ENCODE measurements around the gene PRXL2B. TPM values are rescaled to one million over a fixed set of nuclear protein-coding genes. Genes with fewer than 3 reads are reported as not detected.

Gene PRXL2B
- total and polyA plus RNA-seq, 10 of the 15 experiments (the other 5 are each of a cell fraction or from before 2014, with no cell fraction given): 0.44 to 5.6 (median 4.0) TPM

DNA sequence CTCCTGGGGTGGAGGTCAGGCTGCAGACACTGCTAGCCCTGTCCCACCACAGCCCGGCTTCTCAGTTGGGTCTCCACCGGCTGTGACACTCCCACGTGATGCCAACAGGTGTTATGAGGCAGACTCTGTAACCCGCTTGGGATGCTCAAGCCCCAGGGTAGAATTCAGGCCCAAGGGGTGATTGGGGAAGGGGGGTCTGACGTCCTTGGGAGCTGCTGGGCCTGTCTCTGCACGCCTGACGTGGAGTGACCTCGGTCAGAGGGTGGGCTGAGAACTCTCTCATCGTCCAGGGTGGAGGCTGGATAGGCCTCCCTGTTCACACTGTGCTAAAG is 48.8 kb upstream of the PRXL2B start:
- SMC1A ChIA-PET (ENCODE audit: uncharacterized antibody, unreplicated experiment): no interaction called here
- RAD21 ChIA-PET (ENCODE audit: unreplicated experiment): no interaction called here
- H3K9me3 ChIP-seq (replicated peaks; ENCODE audit: control insufficient read depth, insufficient read depth, low read length): no peaks in the 10 kb centered on the region
- no peak overlapping the region for H3K27ac ChIP-seq (ENCODE audit: control insufficient read depth, insufficient read depth)
- TF ChIP-seq TCF7 (IDR thresholded peaks at IDR 0.05; ENCODE audit: borderline replicate concordance): no peak
- TF ChIP-seq NRF1 (conservative IDR thresholded peaks at IDR 0.05; ENCODE audit: low read depth, low read length): no peak
- TF ChIP-seq, protein P1, sequence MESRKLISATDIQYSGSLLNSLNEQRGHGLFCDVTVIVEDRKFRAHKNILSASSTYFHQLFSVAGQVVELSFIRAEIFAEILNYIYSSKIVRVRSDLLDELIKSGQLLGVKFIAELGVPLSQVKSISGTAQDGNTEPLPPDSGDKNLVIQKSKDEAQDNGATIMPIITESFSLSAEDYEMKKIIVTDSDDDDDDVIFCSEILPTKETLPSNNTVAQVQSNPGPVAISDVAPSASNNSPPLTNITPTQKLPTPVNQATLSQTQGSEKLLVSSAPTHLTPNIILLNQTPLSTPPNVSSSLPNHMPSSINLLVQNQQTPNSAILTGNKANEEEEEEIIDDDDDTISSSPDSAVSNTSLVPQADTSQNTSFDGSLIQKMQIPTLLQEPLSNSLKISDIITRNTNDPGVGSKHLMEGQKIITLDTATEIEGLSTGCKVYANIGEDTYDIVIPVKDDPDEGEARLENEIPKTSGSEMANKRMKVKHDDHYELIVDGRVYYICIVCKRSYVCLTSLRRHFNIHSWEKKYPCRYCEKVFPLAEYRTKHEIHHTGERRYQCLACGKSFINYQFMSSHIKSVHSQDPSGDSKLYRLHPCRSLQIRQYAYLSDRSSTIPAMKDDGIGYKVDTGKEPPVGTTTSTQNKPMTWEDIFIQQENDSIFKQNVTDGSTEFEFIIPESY (IDR thresholded peaks at IDR 0.05): no peak
- TF ChIP-seq TBL1XR1 (IDR thresholded peaks at IDR 0.05; ENCODE audit: low read depth, low read length): no peak
- TF ChIP-seq SREBF2 (IDR thresholded peaks at IDR 0.05; ENCODE audit: low read length): no peak
- TF ChIP-seq, protein P2, sequence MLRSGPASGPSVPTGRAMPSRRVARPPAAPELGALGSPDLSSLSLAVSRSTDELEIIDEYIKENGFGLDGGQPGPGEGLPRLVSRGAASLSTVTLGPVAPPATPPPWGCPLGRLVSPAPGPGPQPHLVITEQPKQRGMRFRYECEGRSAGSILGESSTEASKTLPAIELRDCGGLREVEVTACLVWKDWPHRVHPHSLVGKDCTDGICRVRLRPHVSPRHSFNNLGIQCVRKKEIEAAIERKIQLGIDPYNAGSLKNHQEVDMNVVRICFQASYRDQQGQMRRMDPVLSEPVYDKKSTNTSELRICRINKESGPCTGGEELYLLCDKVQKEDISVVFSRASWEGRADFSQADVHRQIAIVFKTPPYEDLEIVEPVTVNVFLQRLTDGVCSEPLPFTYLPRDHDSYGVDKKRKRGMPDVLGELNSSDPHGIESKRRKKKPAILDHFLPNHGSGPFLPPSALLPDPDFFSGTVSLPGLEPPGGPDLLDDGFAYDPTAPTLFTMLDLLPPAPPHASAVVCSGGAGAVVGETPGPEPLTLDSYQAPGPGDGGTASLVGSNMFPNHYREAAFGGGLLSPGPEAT (IDR thresholded peaks at IDR 0.05; ENCODE audit: low read depth): no peak
- TF ChIP-seq, protein P3, sequence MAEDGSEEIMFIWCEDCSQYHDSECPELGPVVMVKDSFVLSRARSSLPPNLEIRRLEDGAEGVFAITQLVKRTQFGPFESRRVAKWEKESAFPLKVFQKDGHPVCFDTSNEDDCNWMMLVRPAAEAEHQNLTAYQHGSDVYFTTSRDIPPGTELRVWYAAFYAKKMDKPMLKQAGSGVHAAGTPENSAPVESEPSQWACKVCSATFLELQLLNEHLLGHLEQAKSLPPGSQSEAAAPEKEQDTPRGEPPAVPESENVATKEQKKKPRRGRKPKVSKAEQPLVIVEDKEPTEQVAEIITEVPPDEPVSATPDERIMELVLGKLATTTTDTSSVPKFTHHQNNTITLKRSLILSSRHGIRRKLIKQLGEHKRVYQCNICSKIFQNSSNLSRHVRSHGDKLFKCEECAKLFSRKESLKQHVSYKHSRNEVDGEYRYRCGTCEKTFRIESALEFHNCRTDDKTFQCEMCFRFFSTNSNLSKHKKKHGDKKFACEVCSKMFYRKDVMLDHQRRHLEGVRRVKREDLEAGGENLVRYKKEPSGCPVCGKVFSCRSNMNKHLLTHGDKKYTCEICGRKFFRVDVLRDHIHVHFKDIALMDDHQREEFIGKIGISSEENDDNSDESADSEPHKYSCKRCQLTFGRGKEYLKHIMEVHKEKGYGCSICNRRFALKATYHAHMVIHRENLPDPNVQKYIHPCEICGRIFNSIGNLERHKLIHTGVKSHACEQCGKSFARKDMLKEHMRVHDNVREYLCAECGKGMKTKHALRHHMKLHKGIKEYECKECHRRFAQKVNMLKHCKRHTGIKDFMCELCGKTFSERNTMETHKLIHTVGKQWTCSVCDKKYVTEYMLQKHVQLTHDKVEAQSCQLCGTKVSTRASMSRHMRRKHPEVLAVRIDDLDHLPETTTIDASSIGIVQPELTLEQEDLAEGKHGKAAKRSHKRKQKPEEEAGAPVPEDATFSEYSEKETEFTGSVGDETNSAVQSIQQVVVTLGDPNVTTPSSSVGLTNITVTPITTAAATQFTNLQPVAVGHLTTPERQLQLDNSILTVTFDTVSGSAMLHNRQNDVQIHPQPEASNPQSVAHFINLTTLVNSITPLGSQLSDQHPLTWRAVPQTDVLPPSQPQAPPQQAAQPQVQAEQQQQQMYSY (CRISPR knock-in tag; IDR thresholded peaks at IDR 0.05): no peak
- TF ChIP-seq ASH2L (IDR thresholded peaks at IDR 0.05; ENCODE audit: borderline replicate concordance, low read depth): no peak
- CTCF ChIA-PET: no interaction called here
- H3K4me3 ChIP-seq: no peak overlapping the region
- DNase-seq (ENCODE audit: low read depth, low spot score) (no peak), FAIRE-seq (no peak), ATAC-seq (no peak)
- no peak overlapping the region for H3K4me2 ChIP-seq (ENCODE audit: control insufficient read depth, insufficient read depth)
- peaks cover 7% of the 10 kb centered on the region; the same call in 1 of the 2 replicates for H3K4me1 ChIP-seq (ENCODE audit: control insufficient read depth, insufficient read depth, low read length)
- no peaks in the 10 kb centered on the region for H3K36me3 ChIP-seq (ENCODE audit: control insufficient read depth in 2 of 2, insufficient read depth in 2 of 2, low read length in 1 of 2)
- WGBS (ENCODE audit: insufficient coverage, insufficient replicate concordance, low lambda C conversion rate, missing lambda C conversion rate): 13% methylated on average over 9 of the region's 9 CpGs
- intact Hi-C loops (cut with micrococcal nuclease; ENCODE audit: unreplicated experiment) (no loop called here), in situ Hi-C loops (cut with MboI) (no loop called here)
- no peaks in the 10 kb centered on the region; a peak in 2 of 4 replicates for H3K27me3 ChIP-seq (replicated peaks in 1 of 2; ENCODE audit: control insufficient read depth in 2 of 2, insufficient read depth in 2 of 2, low read length in 1 of 2)
- H3K9ac ChIP-seq (ENCODE audit: control insufficient read depth, insufficient read depth, low read length): no peak overlapping the region
- no peaks in the 10 kb centered on the region for H3K79me2 ChIP-seq (ENCODE audit: control insufficient read depth, insufficient read depth, low read length)
- no peak overlapping the region for H2AFZ ChIP-seq (ENCODE audit: control insufficient read depth, low read depth, low read length)
- BruUV-seq (replicated peaks): no TSS peak
- H4K20me1 ChIP-seq (ENCODE audit: control insufficient read depth, insufficient read depth): no peaks in the 10 kb centered on the region
- POLR2A ChIA-PET: no interaction called here

Measured in GM12878 (cell line).